ENCODE data around the gene CEP57.
"Not testable (repeated sequence)": the region's sequence is repeated elsewhere in the genome, so short reads cannot be mapped to it uniquely, and the experiment has no call there.

The CEP57 gene

GRCh38 chr11:95803973-95804372 lies 13.7 kb downstream of the CEP57 start:
- Histone ChIP-seq H3K9me3 (ENCODE audit: low read depth, low read length) (no peaks in the 10 kb centered on the region), H3K9ac (ENCODE audit: insufficient read length) (no peak overlapping the region), H3K27ac (no peak overlapping the region), H3K36me3 (ENCODE audit: insufficient read depth, low read length) (peaks cover 47% of the 10 kb centered on the region), H3K4me3 (no peak overlapping the region)
- DNase-seq (ENCODE audit: low read depth, low spot score): no peak
- no peak for TF ChIP-seq POLR2AphosphoS5 (IDR thresholded peaks at IDR 0.05; ENCODE audit: borderline replicate concordance, low read depth, low read length)
- TF ChIP-seq EZH2 (IDR thresholded peaks at IDR 0.05): no peak
- TF ChIP-seq FOXP2 (optimal IDR thresholded peaks at IDR 0.05; ENCODE audit: control extremely low read depth, extremely low read length, insufficient read depth): no peak

GRCh38 chr11:95805869-95806268 lies 15.6 kb downstream of the CEP57 start:
- Histone ChIP-seq H3K36me3 (ENCODE audit: insufficient read depth, low read length) (peaks cover 34% of the 10 kb centered on the region), H3K9ac (ENCODE audit: insufficient read length) (no peak overlapping the region)
- DNase-seq (ENCODE audit: low read depth, low spot score): no peak

GRCh38 chr11:95806464-95806863 lies 16.2 kb downstream of the CEP57 start:
- H3K36me3 ChIP-seq (ENCODE audit: insufficient read depth, low read length): peaks cover 28% of the 10 kb centered on the region
- DNase-seq (ENCODE audit: low read depth, low spot score); H3K4me3 ChIP-seq; H3K27ac ChIP-seq; H3K9ac ChIP-seq (ENCODE audit: insufficient read length); H3K9me3 ChIP-seq (ENCODE audit: low read depth, low read length): not testable (repeated sequence)

More at GRCh38 chr11:95805869-95806268, 15.6 kb downstream of the CEP57 start:
- no peak overlapping the region for H3K27ac ChIP-seq
- TF ChIP-seq POLR2AphosphoS5 (IDR thresholded peaks at IDR 0.05; ENCODE audit: borderline replicate concordance, low read depth, low read length): no peak
- TF ChIP-seq FOXP2 (optimal IDR thresholded peaks at IDR 0.05; ENCODE audit: control extremely low read depth, extremely low read length, insufficient read depth): no peak
- TF ChIP-seq EZH2 (IDR thresholded peaks at IDR 0.05): no peak
- no peak overlapping the region for H3K4me3 ChIP-seq
- no peaks in the 10 kb centered on the region for H3K9me3 ChIP-seq (ENCODE audit: low read depth, low read length)

- not testable (repeated sequence) for H3K27ac ChIP-seq
Measured at GRCh38 chr11:95811052-95811451, 20.8 kb downstream of the CEP57 start.

GRCh38 chr11:95816037-95816436 lies 25.7 kb downstream of the CEP57 start:
- no peaks in the 10 kb centered on the region for H3K9me3 ChIP-seq (ENCODE audit: low read depth, low read length)
- TF ChIP-seq POLR2AphosphoS5 (IDR thresholded peaks at IDR 0.05; ENCODE audit: borderline replicate concordance, low read depth, low read length): no peak
- TF ChIP-seq FOXP2 (optimal IDR thresholded peaks at IDR 0.05; ENCODE audit: control extremely low read depth, extremely low read length, insufficient read depth): no peak
- TF ChIP-seq EZH2 (IDR thresholded peaks at IDR 0.05): no peak
- no peak overlapping the region for H3K27ac ChIP-seq
- H3K4me3 ChIP-seq: no peak overlapping the region
- H3K36me3 ChIP-seq (ENCODE audit: insufficient read depth, low read length): peaks cover 16% of the 10 kb centered on the region
- DNase-seq (ENCODE audit: low read depth, low spot score): no peak
- no peak overlapping the region for H3K9ac ChIP-seq (ENCODE audit: insufficient read length)

More at GRCh38 chr11:95811052-95811451, 20.8 kb downstream of the CEP57 start:
- H3K9ac ChIP-seq (ENCODE audit: insufficient read length); H3K4me3 ChIP-seq; H3K36me3 ChIP-seq (ENCODE audit: insufficient read depth, low read length); DNase-seq (ENCODE audit: low read depth, low spot score); H3K9me3 ChIP-seq (ENCODE audit: low read depth, low read length): not testable (repeated sequence)

GRCh38 chr11:95821640-95822039 lies 31.3 kb downstream of the CEP57 start:
- Histone ChIP-seq H3K9ac (ENCODE audit: insufficient read length) (no peak overlapping the region), H3K4me3 (no peak overlapping the region), H3K27ac (no peak overlapping the region), H3K36me3 (ENCODE audit: insufficient read depth, low read length) (peaks cover 48% of the 10 kb centered on the region), H3K9me3 (ENCODE audit: low read depth, low read length) (no peaks in the 10 kb centered on the region)
- DNase-seq (ENCODE audit: low read depth, low spot score): no peak
- TF ChIP-seq POLR2AphosphoS5 (IDR thresholded peaks at IDR 0.05; ENCODE audit: borderline replicate concordance, low read depth, low read length) (no peak), FOXP2 (optimal IDR thresholded peaks at IDR 0.05; ENCODE audit: control extremely low read depth, extremely low read length, insufficient read depth) (no peak), EZH2 (IDR thresholded peaks at IDR 0.05) (no peak)

- Histone ChIP-seq H3K27ac (no peak overlapping the region), H3K36me3 (ENCODE audit: insufficient read depth, low read length) (peaks cover 53% of the 10 kb centered on the region), H3K9ac (ENCODE audit: insufficient read length) (no peak overlapping the region), H3K4me3 (no peak overlapping the region), H3K9me3 (ENCODE audit: low read depth, low read length) (no peaks in the 10 kb centered on the region)
- no peak for DNase-seq (ENCODE audit: low read depth, low spot score)
- TF ChIP-seq FOXP2 (optimal IDR thresholded peaks at IDR 0.05; ENCODE audit: control extremely low read depth, extremely low read length, insufficient read depth): no peak
- no peak for TF ChIP-seq EZH2 (IDR thresholded peaks at IDR 0.05)
- TF ChIP-seq POLR2AphosphoS5 (IDR thresholded peaks at IDR 0.05; ENCODE audit: borderline replicate concordance, low read depth, low read length): no peak
Measured at GRCh38 chr11:95827696-95828095, 37.4 kb downstream of the CEP57 start.

- Histone ChIP-seq H3K36me3 (ENCODE audit: insufficient read depth, low read length) (peaks cover 61% of the 10 kb centered on the region), H3K9me3 (ENCODE audit: low read depth, low read length) (no peaks in the 10 kb centered on the region), H3K9ac (ENCODE audit: insufficient read length) (no peak overlapping the region), H3K4me3 (no peak overlapping the region), H3K27ac (no peak overlapping the region)
- no peak for TF ChIP-seq POLR2AphosphoS5 (IDR thresholded peaks at IDR 0.05; ENCODE audit: borderline replicate concordance, low read depth, low read length)
- TF ChIP-seq FOXP2 (optimal IDR thresholded peaks at IDR 0.05; ENCODE audit: control extremely low read depth, extremely low read length, insufficient read depth): no peak
- TF ChIP-seq EZH2 (IDR thresholded peaks at IDR 0.05): no peak
- DNase-seq (ENCODE audit: low read depth, low spot score): no peak
Measured at GRCh38 chr11:95829580-95830259, 39.4 kb downstream of the CEP57 start.

GRCh38 chr11:95831198-95831883 lies 41.0 kb downstream of the CEP57 start:
- H3K27ac ChIP-seq: 0 out of 2 replicates have a peak overlapping the region, but pooled peaks have one; percentile 5
- peak overlapping the region; percentile 22 for H3K9ac ChIP-seq (ENCODE audit: insufficient read length)
- H3K9me3 ChIP-seq (ENCODE audit: low read depth, low read length): no peaks in the 10 kb centered on the region
- DNase-seq (ENCODE audit: low read depth, low spot score): peak; percentile 6
- TF ChIP-seq POLR2AphosphoS5 (IDR thresholded peaks at IDR 0.05; ENCODE audit: borderline replicate concordance, low read depth, low read length): no peak
- TF ChIP-seq FOXP2 (optimal IDR thresholded peaks at IDR 0.05; ENCODE audit: control extremely low read depth, extremely low read length, insufficient read depth): no peak
- TF ChIP-seq EZH2 (IDR thresholded peaks at IDR 0.05): no peak
- H3K4me3 ChIP-seq: no peak overlapping the region
- peaks cover 72% of the 10 kb centered on the region for H3K36me3 ChIP-seq (ENCODE audit: insufficient read depth, low read length)

Data from SK-N-MC (cell line).